HG02623 (cell line): ENCODE measurements around the gene PCSK9.

ENCODE experiments used
- ATAC-seq: cut with Tn5 transposase; IDR thresholded peaks from one replicate; pipeline ENCODE4 v1.9.1; 2021; ENCODE audit warnings: moderate library complexity; ENCODE audit not compliant: unreplicated experiment

The PCSK9 gene

DNA sequence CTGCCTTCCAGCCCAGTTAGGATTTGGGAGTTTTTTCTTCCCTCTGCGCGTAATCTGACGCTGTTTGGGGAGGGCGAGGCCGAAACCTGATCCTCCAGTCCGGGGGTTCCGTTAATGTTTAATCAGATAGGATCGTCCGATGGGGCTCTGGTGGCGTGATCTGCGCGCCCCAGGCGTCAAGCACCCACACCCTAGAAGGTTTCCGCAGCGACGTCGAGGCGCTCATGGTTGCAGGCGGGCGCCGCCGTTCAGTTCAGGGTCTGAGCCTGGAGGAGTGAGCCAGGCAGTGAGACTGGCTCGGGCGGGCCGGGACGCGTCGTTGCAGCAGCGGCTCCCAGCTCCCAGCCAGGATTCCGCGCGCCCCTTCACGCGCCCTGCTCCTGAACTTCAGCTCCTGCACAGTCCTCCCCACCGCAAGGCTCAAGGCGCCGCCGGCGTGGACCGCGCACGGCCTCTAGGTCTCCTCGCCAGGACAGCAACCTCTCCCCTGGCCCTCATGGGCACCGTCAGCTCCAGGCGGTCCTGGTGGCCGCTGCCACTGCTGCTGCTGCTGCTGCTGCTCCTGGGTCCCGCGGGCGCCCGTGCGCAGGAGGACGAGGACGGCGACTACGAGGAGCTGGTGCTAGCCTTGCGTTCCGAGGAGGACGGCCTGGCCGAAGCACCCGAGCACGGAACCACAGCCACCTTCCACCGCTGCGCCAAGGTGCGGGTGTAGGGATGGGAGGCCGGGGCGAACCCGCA lies at the start of gene PCSK9:
Gene PCSK9, plus strand, starts transcription at position 207 of the 741 bp plus-strand sequence. Its CDS starts 290 bp downstream, at position 497.
- no peak for ATAC-seq

DNA sequence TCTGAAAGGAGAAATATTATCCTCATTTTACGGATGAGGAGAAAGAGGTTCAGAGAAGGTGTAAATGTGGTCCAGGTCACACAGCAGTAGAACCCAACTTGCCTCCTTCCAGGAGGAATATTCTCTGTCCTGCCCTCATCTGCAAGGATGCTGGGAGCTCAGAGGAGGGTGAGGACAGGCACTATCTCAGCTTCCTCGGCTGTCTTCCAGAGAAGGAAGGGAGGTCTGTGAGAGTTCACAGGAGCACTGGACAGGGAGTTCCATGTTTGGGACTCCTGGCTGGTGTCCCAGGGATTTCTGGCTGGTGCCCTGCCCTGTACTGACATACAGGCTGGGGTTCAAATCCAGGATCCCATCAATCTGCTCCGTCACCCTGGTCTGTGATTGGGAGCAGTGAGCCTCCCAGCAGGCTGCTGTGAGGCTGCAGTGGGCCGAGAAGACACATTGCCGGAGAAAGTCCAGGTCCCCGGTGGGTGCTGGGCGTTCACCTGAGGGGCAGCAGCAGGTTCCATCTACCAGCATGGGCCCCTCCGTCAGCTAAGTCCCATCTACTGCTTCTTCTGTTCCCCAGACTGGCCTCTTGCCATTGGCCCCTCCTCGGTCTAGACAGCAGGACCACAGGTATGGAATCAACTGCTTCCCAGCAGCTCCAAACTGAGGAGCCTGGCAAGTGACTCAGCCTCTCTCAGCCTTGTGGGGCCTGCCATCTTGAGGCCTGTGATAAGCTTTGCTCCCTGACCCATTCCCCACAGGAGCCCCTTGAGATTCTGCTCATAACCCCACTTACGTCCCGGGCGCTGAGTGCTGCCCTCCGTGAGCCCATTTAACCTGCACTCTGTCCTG lies 49.2 kb upstream of the PCSK9 start:
- no peak for ATAC-seq

DNA sequence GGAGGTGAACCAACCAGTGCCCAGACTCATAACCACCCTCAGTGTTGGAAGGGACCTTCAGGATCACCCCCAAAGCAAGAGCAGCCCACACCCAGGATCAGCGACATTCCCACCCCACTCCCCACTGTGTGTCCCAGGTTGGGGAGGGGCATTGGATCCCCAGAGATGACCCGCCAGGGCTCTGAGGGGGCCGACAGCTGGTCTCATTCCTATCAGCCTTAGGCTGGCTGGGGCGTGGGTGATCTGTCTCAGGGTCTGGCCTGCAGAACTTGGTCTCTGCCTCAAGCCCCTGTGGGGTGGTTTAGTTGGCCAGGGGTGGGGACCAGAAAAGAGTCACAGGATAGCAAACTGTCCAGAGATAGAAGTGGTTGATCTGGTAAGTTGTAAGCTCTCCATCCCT lies 48.4 kb upstream of the PCSK9 start:
- ATAC-seq, result no peak

DNA sequence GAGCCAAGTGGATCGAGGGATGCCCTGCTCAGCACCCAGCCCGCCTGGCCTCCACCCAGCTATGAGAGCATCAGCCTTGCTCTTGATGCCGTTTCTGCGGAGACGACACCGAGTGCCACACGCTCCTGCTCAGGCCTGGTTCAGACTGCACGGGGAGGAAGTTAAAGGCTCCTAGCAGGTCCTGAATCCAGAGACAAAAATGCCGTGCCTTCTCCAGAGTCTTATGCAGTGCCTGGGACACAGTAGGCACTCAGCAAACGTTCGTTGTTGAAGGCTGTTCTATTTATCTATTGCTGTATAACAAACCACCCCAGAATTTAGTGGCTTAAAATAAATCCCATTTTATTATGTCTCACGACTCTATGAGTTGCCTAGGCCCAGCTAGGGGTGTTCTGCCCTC lies 47.4 kb upstream of the PCSK9 start:
- ATAC-seq, result no peak

DNA sequence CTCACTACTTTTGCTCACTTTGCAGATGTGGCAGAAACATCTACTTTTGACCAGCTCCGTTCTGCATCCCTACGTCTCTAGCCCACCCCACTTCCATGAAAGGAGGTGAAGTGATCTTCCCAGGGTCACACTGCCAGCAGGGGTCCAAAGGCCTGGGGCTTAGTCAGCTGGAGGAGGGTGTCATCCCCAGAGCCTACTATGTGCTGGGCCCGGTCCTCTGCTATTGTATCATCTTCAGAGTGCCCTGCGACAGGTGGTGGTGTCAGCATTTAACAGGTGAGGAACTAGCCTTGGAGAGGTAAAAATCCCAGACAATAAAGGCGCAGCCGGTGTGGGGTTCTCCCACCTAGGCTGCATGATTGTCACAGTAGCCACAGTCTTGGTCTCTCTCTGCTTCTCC lies 46.2 kb upstream of the PCSK9 start:
- no peak for ATAC-seq

DNA sequence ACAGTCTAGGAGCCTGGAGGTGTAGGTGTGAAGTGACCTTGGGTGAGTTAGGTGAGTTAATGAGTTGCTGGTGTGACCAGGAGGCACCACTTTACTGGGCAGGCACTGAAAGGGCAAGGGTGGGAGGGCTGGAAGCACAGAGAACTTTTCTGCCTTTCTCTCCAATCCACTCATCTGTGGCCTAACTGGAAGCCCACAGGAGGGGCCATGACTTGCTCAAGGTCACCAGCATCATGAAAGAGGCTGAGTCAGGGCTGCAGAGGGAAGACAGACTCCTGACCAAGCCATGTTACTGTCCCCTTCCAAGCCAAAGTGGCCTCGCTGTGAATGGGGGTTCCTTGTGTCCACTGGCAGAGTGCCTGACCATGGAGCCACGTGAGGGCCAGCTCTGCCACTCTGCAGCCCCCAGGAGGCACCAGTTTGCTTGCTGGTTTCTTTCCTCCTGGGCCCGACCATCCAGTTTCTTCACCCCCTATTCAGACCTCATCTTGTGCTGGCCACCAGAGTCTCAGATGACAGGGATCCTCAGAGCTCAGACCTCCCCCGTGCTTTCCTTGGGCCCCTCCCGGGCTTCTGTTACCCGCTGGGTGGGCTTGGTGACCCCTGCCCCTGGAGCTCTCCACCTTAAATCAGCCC lies 44.9 kb upstream of the PCSK9 start:
- ATAC-seq, result no peak

DNA sequence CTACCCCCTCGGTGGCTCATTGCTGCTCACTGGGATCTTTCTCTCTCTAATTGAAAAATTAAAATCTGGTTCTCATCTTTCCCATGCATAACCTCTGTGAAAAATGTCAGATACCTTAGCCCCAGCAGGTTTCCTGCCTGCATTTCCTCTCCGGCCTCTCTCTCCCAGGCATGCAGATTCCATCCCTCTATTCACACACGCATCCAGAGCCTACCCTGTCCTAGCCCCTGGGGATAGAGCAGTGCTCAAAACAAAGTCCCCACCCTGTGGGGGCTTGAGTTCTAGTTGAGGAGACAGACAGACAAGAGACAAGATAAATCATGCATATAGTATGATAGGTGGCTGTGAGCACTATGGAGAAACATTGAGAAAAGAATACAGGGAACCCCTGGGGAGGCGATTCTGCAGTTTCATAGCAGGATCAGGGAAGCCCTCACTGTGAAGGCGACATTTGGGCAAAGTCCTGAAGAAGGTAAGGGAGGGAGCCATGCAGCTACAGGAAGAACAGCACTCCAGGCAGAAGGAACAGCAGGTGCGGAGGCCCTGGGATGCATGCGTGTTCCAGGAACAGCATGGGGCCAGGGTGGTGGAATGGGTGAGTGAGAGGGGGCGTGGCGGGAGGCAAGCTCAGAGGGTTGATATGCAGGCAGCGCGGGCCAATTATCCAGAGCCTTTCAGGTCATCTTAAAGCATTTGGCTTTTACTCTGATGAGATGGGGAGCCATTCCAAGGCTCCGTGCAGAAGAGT lies 44.2 kb upstream of the PCSK9 start:
- no peak for ATAC-seq

DNA sequence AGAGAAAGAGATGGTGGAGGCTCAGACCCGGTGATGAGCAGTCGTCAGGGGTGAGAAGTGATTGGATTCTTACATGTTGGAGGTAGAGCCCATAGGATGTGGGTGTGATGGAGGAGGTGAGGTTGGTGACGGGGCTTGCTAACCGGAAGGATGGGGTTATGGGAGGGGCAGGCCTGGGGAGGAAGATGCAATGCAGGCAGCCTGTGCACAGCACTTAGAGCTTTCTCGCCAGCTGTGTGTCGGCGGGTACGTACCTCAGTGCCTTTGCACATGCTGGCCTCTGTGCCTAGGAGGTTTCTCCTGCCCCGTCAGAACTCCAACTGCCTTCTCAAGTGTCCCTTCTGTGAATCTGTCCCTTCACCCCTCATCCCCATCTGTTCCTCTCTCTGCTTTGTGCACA lies 43.5 kb upstream of the PCSK9 start:
- no peak for ATAC-seq

DNA sequence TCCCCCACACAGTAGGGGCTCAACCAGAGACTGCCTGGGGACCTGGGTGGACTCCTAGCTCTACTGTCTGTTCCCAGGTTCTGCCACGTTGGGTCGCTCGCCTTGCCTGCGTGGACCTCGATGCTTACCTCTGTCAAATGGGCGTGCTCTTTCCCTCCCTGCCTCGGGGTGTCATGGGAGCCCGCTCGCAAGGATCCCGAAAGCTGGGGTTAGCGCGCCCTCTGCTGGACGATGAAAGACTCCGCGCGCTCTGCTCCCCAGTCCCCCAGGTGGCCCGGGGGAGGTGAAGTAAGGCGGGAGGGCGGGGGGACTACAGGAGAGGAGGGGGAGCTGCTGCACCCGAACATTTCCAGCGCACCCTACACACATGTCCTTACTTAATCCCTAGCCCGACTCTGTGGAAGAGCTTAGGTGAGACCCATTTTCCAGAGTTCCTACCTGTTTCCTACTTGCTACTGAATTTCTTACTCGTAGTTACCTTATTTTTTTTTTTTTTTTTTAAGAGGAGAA lies 42.9 kb upstream of the PCSK9 start:
- ATAC-seq, result no peak

DNA sequence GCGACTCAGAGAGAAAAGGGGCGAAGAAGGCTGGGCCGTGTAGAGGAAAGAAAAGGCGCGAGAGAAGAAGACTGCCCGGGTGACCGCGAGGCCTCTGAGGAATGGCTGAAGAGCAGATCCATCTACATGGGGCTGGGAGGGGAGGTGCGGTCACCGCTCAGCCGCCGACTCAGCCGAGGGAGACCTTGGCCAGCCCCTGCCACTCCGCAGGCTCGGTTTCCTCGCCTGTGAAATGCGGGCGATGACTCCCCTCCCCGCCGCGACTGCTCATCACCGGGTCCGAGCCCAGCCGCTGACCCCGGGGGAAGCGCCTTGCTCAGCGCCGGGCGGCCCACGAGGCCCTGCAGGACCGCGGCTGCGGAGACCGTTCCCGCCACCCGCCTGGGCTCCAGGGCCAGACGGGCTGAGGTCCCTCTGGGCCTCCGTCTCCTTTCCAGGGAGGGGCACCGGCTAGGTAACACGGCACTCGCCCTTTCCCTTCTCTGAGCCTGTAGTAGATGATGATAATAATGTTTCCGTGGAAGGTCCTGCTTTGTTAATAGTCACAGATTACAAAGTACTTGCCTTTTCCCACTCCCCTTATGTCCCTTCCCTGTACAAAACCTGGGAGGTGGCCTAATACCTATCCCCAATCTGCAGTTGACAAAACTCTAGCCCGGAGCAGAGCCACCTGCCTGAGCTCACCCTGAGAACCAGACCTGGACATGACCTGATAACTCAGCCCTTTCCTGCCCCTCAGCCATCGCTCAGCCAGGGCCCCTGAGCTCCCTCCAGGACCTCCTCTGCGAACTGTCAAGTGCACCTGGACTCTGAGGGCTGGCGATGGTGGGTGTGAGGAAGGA lies 42.3 kb upstream of the PCSK9 start:
- no peak for ATAC-seq

DNA sequence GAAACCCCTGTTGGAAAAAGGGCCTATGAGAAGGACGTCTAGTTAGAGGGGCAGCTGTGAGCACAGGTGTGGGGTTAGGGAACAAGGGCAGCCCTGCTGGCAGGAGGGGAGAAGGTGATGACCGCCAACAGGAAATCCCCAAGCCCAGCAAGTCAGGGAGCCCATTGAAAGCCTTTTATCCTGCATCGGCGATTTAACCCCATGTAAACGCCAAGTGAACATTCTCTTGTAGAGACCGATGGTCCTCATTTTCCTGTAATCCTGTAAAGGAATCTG lies 41.7 kb upstream of the PCSK9 start:
- ATAC-seq, result no peak

DNA sequence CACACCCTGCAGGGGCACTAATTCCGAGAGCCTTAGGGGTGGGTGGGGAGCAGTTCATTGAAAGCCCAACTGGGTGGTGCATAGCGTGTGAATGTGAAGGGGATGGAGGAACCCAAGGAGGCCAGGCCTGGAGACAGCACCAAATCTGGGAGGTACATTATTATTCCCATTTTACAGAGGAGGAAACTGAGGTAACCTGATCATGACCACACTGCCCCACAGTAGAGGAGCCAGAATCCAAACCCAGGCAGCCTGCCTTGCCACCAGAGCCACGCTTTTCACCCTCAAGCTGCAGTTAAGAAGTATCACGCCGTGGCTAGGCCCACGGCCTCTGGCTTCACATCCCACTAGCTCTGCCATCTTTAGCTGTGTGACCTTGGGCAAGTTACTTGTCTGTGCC lies 41.2 kb upstream of the PCSK9 start:
- no peak for ATAC-seq

DNA sequence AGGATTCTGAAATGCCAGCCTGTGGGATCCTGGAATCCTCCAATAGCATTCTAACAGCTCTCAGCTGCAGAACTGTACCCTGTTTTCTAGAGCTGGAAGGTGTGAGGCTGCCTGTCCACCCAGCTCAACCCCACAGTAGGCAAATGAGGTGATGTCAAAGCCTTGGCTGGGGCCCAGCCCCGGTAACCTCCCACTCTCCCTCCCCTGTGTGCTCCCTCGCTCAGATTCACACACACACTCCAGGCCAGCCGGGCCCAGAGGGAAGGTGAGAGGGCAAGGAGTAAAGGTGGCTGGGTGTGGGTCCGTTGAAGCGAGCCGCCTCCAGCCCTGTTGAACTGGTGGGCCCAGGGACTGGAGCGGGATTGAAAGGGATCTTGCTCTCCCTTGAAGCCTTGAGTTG lies 40.7 kb upstream of the PCSK9 start, which contains the start of gene BSND:
Gene BSND, plus strand, starts transcription at position 257 of the 400 bp plus-strand sequence. CDS start 254 bp downstream, outside the sequence.
- no peak for ATAC-seq

DNA sequence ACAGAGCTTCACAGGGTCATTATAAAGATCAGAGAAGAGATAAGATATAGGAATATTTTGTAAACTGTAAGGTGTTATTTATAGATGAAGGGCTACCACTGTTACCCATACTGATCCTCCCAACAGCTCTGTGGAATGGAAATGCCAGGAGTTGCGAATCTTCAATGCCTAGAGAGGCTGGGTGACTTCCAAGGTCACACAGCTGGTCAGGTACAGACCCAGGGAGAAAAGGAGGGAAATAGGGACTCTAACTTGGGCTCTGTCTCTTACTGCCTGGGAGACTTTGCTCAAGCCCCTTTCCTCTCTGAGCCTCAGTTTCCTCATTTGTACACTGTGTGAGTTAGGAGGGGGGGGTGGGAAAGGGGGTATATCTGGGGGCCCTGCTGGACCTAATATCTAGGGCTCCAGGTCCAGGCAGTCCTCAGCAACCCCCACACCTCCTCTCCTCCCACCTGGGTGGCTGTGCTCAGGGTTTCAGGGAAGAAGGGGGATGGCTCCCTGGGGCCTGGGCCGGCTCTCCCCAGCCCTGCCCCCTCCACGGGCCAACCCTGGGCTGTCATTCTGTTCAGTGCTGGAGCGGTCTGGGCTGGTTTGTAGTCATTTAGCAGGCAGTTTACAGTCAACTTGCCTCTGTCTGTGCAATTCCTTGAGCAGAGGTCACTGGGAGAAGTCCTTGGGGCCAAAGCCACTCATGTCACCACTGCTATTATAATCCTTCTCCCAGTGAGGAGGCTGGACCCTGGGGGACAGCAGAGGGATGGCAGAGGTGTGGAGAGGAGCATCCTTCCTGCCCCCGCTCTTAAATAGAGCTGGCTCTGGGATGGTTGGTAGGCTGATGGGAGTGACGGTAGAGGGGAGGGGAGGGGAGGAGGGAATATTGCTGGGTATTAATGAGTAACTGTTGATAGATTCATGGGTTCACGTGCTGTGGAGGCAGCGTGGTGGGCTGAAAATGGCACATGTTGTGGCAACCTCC lies 39.0 kb upstream of the PCSK9 start:
- ATAC-seq, result no peak

DNA sequence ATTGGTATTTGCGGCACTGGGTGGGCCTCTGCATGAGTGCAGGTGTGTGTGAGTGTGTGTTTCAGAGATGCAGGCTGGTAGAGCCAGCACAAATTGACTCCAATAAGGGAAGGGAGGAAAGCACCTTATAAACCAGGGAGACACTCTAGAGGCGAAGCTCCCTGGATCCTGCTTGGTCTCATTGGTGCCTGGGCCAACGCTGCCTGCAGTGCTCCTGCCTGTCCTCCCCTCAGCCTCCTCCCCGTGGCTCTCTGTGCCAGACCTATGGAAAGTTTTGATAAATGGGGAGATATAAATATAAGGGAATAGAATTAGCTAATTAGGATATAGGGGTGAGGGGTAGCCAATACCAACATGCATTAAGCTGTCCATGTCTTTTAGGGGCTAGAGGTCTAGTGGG lies 38.0 kb upstream of the PCSK9 start:
- ATAC-seq, result no peak

DNA sequence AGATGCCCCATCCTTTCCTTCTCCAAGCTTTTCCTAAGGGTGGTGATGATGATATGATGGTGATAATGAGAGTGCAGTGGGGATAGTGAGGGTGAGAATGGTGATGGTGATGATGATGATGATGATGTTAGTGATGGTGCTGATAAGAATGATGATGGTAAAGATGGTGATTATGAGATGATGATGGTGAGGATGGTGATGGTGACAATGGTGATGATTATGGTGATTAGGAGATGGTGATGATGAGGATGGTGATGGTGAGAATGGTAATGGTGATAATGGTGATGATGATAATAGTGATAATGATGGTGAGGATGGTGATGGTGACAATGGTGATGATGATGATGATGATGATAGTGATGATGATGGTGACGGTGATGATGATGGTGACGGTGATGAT lies 36.7 kb upstream of the PCSK9 start:
- no peak for ATAC-seq

DNA sequence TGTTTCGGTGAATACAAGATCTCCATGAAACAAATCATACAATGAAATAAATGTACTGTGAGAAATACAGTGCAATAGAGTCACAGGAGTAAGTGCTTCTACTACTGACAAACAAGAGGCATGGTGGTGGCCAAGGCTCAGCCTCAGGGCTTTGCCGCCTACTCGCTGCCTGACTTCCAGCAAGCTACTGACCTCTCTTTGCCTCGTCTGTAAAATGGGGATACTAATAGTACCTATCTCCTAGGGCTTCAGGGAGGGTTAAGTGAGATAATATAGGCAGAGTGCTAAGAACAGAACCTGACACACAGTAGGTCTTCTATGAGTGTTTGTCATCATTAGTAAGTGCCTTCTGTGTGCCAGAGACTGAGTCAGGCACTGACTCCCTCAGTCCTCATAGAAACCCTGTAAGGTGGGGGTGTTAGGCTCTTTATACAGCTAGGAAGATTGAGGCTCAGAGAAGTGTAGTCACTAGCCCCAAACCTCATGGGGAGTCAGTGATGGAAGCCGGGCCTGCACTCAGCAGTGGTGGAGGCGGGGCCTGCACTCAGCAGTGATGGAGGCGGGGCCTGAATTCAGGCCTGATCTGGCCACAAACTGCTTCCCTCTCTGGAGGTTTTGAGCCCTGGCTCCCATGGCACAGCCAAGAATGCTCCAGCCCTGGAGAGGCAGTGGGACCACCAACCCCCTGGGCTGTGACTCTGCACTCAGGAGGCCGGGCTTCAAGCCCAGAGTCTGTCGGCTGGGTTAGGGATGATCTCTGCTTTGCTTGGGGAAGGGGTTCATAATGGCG lies 33.8 kb upstream of the PCSK9 start:
- no peak for ATAC-seq

DNA sequence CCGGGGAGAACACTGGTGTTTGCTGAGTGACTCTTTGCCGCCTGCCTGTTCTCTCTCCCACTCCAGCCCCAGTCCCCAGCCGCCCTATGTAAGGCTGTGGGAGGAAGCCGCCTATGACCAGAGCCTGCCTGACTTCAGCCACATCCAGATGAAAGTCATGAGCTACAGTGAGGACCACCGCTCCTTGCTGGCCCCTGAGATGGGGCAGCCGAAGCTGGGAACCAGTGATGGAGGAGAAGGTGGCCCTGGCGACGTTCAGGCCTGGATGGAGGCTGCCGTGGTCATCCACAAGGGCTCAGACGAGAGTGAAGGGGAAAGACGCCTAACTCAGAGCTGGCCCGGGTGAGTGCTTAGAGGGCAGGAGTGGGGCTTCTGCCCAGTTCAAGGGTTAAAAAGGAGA lies 32.4 kb upstream of the PCSK9 start:
- ATAC-seq, result no peak
